NT2/D1 (cell line): ENCODE data around the gene ARHGEF39.

Source experiments
- DNase-seq: peaks from one replicate; pipeline ENCODE4 v3.0.0-alpha.2; 2011; ENCODE audit warnings: low read depth, low spot score
- H3K27me3 ChIP-seq: 2 replicates; pipeline ENCODE4 v1.6.0; 2011; ENCODE audit warnings: mild to moderate bottlenecking; ENCODE audit not compliant: insufficient read length, insufficient read depth
- H3K36me3 ChIP-seq: 2 replicates; pipeline ENCODE4 v1.6.1; 2011; ENCODE audit warnings: mild to moderate bottlenecking, low read length, mixed read lengths; ENCODE audit not compliant: insufficient read depth, insufficient read length
- H3K4me1 ChIP-seq: 2 replicates; pipeline ENCODE4 v1.5.1; 2011; ENCODE audit not compliant: insufficient read depth, insufficient read length
- H3K4me3 ChIP-seq: 2 replicates; pipeline ENCODE4 v1.5.1; 2011; ENCODE audit warnings: low read depth; ENCODE audit not compliant: insufficient read length
- H3K9ac ChIP-seq: 2 replicates; pipeline ENCODE4 v1.6.0; 2011; ENCODE audit warnings: low read depth; ENCODE audit not compliant: insufficient read length
- H3K9me3 ChIP-seq: 2 replicates; pipeline ENCODE4 v1.5.1; 2011; ENCODE audit warnings: mild to moderate bottlenecking, low read length; ENCODE audit not compliant: insufficient read depth
- SUZ12 ChIP-seq: IDR thresholded peaks from 2 replicates; pipeline ENCODE4 v1.6.1; 2011; ENCODE audit not compliant: insufficient read length, insufficient read depth; ENCODE audit errors: extremely low read depth
- YY1 ChIP-seq: IDR thresholded peaks from 2 replicates; pipeline ENCODE4 v1.6.1; 2011; ENCODE audit not compliant: insufficient read length, insufficient read depth
- ZNF274 ChIP-seq: IDR thresholded peaks from 2 replicates; pipeline ENCODE4 v1.6.1; 2011; ENCODE audit warnings: mild to moderate bottlenecking, low read depth, low read length

Gene ARHGEF39

GRCh38 chr9:35700031-35700430 lies 35.0 kb upstream of the ARHGEF39 start:
- H3K36me3 ChIP-seq: peaks cover 94% of the 10 kb centered on the region
- H3K4me1 ChIP-seq: no peaks in the 10 kb centered on the region
- no peaks in the 10 kb centered on the region for H3K9me3 ChIP-seq
- TF ChIP-seq SUZ12: no peak
- TF ChIP-seq YY1: no peak
- no peak for TF ChIP-seq ZNF274
- H3K9ac ChIP-seq: no peak overlapping the region
- DNase-seq: no peak
- no peaks in the 10 kb centered on the region for H3K27me3 ChIP-seq
- no peak overlapping the region for H3K4me3 ChIP-seq

- no peak overlapping the region for H3K9ac ChIP-seq
- no peak for TF ChIP-seq ZNF274
- no peak for TF ChIP-seq YY1
- TF ChIP-seq SUZ12: no peak
- H3K9me3 ChIP-seq: no peaks in the 10 kb centered on the region
- DNase-seq: no peak
- H3K36me3 ChIP-seq: peaks cover 81% of the 10 kb centered on the region
- H3K4me3 ChIP-seq: no peak overlapping the region
- no peaks in the 10 kb centered on the region for H3K27me3 ChIP-seq
- no peaks in the 10 kb centered on the region for H3K4me1 ChIP-seq
Measured at GRCh38 chr9:35698231-35698630, 33.2 kb upstream of the ARHGEF39 start.

GRCh38 chr9:35697486-35697885 lies 32.5 kb upstream of the ARHGEF39 start:
- Histone ChIP-seq H3K9me3 (no peaks in the 10 kb centered on the region), H3K27me3 (no peaks in the 10 kb centered on the region), H3K9ac (no peak overlapping the region), H3K4me1 (no peaks in the 10 kb centered on the region), H3K4me3 (no peak overlapping the region), H3K36me3 (peaks cover 73% of the 10 kb centered on the region)
- TF ChIP-seq YY1 (no peak), SUZ12 (no peak), ZNF274 (no peak)
- DNase-seq: no peak

GRCh38 chr9:35696520-35697215 lies 31.7 kb upstream of the ARHGEF39 start:
- Histone ChIP-seq H3K9ac (no peak overlapping the region), H3K4me1 (no peaks in the 10 kb centered on the region), H3K36me3 (peaks cover 68% of the 10 kb centered on the region), H3K27me3 (no peaks in the 10 kb centered on the region), H3K4me3 (no peak overlapping the region), H3K9me3 (no peaks in the 10 kb centered on the region)
- TF ChIP-seq ZNF274: no peak
- TF ChIP-seq SUZ12: no peak
- no peak for TF ChIP-seq YY1
- DNase-seq: peak; percentile 42

- H3K36me3 ChIP-seq: peaks cover 61% of the 10 kb centered on the region
- no peaks in the 10 kb centered on the region for H3K4me1 ChIP-seq
- no peak overlapping the region for H3K9ac ChIP-seq
- TF ChIP-seq SUZ12 (no peak), ZNF274 (no peak), YY1 (no peak)
- H3K4me3 ChIP-seq: no peak overlapping the region
- no peaks in the 10 kb centered on the region for H3K9me3 ChIP-seq
- DNase-seq: no peak
- H3K27me3 ChIP-seq: no peaks in the 10 kb centered on the region
Measured at GRCh38 chr9:35695943-35696401, 31.0 kb upstream of the ARHGEF39 start.

- DNase-seq: no peak
- Histone ChIP-seq H3K27me3 (no peaks in the 10 kb centered on the region), H3K4me3 (no peak overlapping the region), H3K9me3 (no peaks in the 10 kb centered on the region), H3K36me3 (peaks cover 44% of the 10 kb centered on the region), H3K4me1 (peaks cover 12% of the 10 kb centered on the region), H3K9ac (no peak overlapping the region)
- TF ChIP-seq SUZ12 (no peak), YY1 (no peak), ZNF274 (no peak)
Measured at GRCh38 chr9:35691757-35692301, 26.8 kb upstream of the ARHGEF39 start.

- peak overlapping the region; percentile 90 for H3K4me3 ChIP-seq
- peaks cover 44% of the 10 kb centered on the region for H3K36me3 ChIP-seq
- H3K9ac ChIP-seq: peak overlapping the region; percentile 39
- H3K27me3 ChIP-seq: no peaks in the 10 kb centered on the region
- no peak for TF ChIP-seq SUZ12
- no peak for TF ChIP-seq ZNF274
- TF ChIP-seq YY1: no peak
- DNase-seq: no peak
- H3K4me1 ChIP-seq: peaks cover 15% of the 10 kb centered on the region
- H3K9me3 ChIP-seq: no peaks in the 10 kb centered on the region
Measured at GRCh38 chr9:35691334-35691650, 26.3 kb upstream of the ARHGEF39 start.
